HG03196 (cell line): ENCODE results near the gene STK39.

ENCODE experiments used
- ATAC-seq: cut with Tn5 transposase; IDR thresholded peaks from one replicate; pipeline ENCODE4 v1.9.1; 2021; ENCODE audit not compliant: unreplicated experiment

STK39 gene

DNA sequence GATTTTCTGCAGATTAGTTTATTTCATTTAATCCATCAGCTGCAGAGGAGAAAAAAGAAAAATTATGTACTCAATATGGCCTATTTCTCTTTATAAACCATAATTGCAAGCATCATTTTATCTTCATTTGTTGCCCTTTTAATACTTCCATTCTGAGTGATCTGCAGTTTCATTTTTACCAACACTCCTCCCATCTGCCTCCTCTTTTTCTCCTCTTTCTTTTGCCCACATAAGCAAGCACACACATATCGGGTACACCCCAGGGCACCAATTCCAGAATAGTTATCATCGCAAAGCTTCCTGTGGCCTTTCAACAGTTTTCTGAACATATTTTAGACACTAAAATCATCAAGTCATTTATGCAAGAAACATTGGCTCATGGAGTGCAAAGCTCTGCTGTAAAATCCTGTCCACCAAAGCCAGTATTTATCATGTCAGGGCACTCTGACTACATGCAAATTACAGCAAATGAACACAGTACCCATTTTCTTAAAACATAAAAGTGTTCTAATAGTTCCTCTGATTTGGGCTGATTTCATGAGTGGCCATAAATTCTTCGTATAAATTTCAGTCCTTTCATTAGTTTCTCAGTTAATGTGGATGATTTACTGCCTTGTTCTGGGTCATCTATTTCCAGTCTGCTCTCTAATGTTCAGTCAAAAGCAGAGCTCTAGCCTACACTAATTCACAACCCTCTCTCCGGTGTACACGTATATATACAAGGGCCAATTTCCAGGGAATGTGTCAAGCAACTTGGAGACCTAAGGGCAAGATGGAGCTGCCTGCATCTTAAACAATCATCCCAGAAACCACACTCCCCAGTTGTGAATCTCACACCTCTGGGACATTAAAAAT lies 281.3 kb downstream of the STK39 start:
- ATAC-seq = no peak

DNA sequence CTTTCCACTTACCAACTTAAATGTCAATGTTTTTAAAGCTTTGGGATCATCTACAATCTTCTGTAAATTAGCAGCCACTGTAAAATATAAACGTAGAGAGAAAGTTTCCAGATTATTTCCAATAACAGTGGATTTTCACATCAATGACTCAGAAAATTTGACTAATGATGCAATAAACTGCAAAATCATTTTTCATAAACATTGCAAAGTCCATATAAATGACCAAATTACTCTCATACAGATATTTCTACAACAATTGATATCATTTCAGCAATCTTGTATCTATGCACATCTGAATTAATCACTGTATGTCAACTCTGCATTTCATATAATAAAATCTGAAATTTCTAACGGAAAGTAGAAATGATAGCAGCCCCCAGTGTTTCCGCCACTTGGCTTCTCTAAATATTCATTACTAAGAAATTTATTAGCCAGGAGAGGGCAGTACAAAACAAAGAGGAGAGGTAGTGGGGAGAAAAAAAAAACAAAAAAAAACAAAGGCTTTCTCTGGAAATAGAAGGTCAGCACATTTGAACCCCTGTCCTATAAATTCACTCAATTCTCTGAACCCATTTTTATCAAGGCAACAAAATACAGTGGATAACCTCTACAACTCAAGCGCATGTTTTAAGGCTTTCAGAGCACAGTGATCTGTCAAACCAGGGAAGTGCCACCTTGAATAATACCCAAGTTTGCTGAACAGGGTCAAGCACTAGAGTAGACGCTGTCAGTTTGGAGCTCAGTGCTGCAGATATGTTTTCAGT lies 282.6 kb downstream of the STK39 start:
- no peak for ATAC-seq

DNA sequence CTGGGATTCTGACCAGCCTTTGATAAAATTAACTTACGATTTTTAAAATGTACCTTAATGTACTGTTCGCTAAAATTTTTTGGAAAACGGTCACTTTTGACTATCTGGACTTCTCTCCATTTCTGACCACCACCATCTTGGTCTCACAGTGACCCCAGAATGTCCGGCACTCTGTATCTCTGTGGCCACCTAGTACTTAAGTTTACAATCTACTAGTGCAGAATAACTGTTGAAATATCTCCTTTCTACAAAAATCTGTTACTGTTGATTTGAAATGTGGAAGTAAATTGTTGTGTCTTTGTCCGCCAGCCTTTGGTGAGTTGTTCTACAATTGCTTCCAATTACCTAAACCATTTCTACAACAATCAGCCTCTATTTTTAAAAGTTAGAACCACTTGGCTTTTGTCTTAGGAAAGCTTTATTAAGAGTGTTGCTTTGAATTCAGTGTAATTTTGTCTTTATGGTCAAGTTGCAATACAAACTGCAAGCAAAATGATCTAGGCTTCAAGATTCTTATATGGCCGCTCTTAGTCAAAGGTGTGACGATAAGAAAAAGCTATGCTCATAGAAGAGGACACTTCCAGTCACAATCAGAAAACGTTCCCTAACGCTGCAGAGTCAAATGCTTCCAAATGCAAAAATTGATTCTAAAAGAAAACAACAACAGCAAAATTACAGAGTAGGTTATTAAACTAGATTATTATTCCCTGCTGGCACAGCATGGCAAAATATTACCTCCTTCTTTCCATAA lies 283.3 kb downstream of the STK39 start:
- no peak for ATAC-seq

DNA sequence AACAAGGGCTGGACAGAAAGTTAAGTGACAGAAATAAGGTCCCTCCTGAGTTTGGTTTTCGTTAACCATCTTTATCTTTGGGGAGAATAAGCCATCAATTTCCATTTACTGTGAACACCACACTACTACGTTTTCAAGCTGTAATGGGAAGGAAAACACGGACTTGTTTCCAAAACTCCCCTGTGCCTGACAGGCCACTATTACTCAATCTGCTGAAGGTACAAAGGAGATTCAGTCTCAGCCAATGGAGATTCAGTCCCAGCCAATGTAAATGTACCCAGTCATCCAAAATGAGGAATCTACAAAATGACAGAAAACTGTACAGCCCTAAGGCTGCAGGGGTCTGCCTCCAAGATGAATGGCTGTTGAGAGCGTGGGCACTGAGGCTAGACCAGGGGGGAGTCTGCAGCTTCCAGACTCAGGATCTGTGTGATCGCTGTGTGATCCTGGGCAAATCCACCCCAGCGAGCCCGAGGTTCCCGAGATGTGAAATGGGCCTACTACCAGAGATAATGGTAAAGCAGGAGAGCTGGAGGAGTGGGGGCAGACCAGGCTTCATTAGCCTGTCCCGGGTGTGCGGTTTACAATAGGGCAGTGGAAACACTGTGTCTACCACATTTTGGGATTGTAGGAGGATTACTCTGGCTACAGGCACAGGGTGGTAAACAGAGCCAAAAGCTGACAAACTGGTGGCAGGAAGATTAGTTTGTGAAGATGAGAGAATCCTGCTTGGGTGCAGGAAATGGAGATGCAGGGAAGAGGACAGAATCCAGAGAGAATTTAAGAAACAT lies 284.8 kb downstream of the STK39 start:
- ATAC-seq = no peak

DNA sequence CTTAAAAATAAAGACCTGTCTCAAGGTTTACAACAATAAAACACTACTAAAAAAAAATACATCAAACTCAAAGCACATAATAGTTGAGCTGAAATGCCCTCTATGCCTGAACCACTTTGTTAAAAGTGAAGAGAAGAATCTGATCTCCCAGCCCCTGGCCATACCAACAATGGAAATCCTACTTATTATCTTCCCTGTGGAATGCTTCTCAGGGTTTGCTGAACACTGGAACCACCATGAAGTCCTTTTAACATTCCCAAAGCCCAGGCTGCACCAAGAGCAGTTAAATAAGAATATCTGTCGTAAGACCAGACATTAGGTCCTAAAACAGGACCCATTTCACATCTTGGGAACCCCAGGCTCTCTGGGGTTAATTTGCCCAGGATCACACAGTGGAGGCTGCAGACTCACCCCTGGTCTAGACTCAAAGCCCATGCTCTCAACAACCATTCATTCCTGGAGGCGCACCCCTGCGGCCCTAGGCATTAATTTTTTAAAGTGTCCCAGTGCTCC lies 285.8 kb downstream of the STK39 start:
- ATAC-seq = no peak

DNA sequence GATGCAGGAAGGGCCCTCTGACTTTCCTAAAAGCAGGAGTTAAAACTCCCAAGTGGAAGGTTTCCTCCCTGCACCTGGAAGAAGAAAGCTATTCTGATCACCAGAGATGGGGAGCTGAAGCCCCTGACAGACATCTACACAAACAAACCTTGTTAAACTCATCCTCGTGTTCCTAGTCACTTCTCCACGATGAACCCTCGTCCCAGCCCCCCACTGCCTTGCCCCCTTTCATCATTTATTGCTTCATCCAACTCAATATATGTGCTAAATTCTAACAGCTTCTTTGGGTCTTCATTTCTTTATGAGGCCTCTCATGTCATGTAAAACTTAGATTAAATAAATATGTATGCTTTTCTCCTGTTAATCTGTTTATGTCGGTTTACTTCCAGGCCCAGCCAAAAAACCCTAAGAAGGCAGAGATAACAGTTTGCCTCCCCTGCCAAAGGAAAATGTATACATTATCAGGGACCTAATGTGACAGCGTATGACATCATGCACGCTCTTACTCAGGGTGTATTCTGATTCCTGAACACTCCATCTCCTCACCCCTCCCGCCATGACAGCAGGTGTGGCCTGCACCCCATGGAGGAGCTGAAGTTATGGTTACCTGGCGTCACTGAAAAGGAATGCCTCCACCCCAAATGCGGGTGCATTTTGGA lies 287.2 kb downstream of the STK39 start:
- no peak for ATAC-seq

DNA sequence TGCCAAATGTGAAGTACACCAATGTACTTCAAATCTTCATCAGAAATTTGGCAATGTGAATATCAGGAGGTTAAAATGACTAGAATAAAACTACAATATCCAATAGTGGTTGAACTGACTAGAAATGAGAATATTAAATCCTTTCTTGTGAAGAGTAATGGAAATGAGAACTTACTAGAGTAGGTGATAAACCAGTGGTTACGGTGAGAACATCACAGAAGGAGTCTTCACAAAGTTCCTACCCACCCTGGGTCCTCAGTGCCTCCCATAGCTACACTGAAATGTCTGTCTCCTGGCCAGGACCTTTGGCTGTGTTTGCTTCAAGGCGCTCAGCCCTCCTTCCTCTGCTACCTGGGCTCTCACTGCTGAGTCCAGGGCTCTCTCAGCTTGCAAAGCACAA lies 289.7 kb downstream of the STK39 start:
- ATAC-seq = no peak

DNA sequence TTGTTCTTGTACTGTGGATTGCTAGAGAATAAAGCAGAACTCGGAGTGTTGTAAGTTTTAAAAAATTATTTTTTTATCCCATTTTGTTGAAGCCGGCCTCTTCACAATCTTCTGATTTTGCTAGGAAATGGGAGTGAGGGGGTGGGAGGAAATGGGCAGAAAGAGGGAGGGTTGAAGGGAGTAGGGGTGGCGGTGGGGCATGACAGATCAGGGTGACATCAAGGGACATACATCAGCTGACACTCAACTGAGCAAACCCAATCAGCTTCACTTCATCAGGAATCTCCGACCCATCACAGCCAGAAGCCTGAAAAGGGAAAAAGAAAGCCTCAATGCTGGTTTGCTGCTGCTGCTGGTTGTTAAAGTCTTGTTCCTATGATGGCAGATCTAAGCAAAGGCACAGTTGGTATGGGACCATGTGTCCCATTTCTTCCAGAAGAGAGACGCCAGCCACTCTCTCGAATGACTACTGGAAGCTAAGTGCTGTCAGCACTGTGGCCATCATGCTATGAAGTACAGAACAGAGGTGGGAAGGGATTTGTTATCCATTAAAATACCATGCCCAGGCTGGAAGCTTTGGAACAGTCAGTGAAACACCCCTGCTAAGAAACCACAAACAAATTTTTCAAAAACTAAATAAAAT lies 292.0 kb downstream of the STK39 start:
- ATAC-seq = no peak

DNA sequence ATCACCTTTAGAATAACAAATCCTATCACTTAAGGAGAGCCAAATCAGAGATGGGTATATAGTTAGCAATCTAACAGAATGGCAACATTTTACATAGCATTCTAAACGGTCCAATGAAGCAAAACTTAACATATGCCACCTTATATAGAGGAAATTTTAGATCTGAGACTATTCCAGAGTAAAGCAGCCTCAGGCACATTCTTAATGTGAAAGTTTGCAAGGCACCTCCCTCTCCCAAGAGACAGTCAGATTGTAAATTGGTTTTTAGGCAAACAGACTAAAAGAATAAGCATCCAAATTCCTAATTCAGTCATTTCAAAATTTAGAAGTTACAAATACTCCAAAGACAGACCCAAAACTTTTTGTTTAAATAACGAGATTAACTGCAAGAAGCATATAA lies 292.9 kb downstream of the STK39 start:
- no peak for ATAC-seq

DNA sequence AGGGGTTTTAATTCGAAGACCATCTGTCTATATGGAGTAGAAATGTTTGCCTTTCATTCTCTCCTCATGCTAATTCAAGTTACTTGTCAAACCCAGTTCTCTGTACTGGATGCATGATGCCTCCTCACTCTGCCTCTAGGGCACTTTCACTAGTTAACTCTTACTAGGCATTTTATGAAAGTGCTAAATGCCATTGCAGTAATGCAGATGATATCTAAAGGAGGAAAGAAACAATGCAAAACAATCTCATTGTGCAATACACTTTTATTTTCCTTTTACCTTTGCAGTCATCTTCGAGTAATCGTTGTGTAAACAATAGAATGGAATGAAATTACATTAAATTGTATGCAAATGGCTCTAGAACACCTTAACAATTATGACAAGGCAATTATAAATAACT lies 293.6 kb downstream of the STK39 start:
- no peak for ATAC-seq

DNA sequence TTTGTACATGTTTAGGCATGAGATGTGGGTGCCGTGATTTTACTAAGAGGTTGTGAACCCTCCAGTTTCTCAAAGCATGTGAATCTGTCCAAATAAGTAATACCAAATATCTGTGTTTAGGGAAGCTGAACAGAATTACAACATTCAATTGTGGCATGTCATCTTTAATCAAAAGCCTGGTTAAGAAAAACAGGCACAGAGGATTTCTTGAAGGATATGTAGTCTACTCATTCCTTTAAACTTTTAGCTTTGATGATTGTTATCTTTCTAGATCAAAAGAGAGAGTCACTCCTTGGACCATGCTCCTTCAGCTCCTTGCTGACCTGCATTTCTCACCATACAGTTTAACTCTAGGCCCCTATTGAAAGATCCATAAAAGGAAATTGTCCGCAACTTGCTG lies 296.8 kb downstream of the STK39 start:
- ATAC-seq = no peak

DNA sequence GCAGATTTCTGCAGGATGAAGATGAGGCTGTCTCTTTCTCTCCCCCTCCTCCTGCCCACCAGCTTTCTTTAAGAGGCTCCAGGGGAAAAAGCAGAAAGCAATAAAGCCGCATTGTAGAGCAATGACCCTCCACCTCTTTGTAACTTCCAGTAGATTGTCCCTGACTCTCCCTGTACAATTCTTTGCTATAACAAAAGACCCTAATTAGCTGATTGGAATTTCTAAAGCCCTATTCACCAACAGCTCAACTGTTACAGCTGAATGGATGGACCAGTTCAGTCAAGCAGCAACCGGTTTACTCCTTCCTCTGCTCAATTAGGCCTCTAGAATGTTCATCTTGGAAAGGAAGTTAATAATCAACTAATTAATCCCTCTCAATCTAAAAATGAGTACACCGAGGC lies 301.0 kb downstream of the STK39 start:
- ATAC-seq = no peak

DNA sequence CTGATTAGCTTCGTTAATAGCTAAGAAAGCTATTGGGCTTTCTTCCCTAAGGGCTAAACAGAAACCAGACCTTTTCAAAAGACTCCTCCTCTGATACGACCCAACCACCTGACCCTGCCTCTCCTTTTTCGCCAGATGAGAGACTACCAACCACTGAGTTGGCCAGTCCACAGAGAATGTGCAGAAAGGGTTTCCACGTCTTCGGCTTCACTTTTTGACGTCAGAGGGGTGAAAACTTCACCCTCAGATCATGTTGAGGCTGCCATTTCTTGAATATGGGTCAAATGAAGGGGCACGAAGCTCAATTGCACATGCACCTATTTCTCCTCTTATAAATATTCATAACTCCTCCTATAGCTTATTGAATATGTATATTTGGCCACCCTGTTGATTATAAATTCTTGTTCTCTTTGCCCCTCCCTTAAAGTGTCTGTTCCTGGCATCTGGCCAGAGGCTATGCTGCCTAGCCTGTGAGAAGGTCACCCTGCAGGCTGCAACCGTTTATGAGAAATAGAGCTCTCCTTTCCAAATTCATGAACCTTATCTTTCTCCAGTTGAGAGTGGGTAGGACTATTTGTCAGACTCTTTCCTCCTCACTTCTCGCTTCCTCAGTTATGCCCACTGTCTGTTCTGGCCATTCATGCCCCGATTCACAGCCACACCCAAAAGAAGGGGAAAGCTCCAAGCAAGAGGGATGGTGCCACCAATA lies 301.6 kb downstream of the STK39 start:
- ATAC-seq = no peak

DNA sequence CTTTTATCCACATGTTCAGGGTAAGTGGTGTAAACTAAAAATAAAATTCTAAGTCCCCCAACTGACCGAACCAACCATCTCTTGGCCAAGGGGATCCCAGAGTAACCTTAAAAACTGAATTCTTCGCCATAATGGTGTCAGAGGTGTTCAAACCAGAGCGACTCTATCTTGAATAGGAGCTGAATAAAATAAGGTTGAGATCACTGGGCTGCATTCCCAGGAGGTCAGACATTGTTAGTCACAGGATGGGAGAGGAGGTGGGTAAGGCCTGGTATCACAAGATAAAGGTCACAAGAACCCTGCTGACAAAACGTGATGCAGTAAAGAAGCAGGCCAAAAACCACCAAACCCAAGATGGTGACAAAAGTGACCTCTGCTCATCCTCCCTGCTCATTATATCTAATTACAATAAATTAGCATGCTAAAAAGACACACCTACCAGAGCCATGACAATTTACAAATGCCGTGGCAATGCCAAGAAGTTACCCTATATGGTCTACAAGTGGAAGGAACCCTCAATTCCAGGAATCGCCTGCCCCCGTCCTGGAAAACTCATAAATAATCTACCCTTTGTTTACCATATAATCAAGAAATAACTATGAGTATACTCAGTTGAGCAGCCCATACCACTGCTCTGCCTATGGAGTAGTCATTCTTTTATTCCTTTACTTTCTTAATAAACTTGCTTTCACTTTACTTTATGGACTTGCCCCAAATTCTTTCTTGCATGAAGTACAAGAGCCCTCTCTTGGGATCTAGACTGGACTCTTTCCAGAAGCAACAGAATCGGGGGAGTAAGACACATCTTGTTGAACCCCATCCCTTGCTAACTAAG lies 302.4 kb downstream of the STK39 start:
- ATAC-seq = no peak

DNA sequence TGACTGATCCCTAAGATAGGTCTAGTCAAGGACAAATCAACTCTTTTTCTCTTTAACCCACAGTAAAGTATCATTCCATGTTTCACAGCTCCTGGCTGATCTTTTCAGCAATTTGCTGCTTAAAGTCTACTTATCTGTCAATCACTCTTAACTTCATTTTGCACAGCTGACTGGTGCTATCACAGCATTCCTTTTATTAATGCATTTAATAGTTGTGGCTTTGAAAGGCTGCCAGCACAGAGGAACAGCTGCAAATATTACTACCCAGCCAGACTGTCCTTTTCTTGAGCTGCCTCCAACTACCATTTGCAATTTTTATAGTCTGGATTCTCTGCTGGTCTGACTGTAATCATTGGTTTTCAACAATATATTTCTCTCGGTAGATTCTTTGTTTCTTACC lies 303.5 kb downstream of the STK39 start:
- no peak for ATAC-seq

DNA sequence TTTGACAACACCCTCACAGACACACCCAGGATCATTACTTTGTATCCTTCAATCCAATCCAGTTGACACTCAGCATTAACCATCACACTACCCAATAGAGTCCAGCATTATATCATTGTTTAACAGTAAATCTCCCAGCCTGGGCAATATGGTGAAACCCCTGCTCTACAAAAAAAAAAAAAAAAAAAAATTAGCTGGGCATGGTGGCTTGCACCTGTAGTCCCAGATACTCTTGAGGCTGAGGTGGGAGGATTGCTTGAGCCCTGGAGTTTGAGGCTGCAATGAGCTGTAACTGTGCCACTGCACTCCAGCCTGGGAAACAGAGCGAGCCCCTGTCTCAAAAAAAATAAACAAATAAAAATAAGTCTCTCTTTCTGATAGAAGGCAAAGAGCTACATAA lies 304.0 kb downstream of the STK39 start:
- ATAC-seq = no peak

DNA sequence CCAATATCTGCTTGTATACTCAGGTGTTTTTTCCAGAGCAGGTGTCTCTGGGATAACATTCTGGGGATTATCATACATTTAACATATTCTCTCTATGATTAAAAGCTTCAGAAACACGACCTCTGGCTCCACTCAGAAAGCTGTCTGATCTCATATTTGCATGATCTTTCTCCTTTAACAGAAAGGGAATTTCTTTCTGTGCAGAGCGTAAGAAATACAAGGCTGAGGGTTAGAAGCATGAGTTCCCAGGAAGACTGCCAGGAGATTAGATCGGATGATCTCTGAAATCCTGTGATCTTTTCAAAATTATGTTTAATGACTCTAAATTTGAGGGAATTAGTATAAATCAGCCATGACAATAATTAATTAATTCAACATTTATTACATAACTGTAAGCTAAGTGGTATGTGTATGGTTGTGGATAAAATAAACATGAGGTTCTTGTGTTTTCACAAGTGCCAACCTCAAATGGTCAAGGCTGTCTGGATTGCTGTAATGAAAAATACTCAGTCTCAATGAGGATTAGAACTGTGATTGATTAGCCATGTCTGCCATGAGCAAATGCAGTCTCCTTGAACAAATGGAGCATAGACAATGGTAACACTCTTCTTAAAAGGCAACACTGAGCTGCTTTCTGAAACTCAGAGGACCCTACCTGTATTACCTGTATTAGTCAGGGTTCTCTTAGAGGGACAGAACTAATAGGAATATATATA lies 304.9 kb downstream of the STK39 start:
- ATAC-seq = no peak

DNA sequence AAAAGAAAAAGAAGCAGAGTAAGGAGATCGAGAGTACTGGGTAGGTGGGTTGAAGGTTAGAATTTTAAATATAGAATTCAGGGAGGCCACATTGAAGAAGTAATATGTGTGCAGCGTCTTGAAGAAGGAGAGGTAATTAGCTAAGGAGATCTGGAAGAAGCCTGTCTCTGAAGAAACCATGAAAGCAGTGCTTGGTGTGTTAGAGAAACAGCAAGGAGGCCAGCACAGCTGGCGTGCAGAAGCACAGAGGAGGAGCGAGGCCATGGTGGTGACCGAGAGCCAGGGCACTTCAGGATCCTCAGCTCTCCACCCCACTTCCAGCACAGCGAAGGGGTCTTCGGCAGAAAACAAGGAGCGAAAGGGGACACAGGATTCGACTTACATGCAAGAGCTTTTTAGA lies 305.8 kb downstream of the STK39 start:
- no peak for ATAC-seq
